ENCODE measurements around the gene ELF1.
"Not testable (repeated sequence)": the region's sequence is repeated elsewhere in the genome, so short reads cannot be mapped to it uniquely, and the experiment has no call there.

The ELF1 gene

DNA sequence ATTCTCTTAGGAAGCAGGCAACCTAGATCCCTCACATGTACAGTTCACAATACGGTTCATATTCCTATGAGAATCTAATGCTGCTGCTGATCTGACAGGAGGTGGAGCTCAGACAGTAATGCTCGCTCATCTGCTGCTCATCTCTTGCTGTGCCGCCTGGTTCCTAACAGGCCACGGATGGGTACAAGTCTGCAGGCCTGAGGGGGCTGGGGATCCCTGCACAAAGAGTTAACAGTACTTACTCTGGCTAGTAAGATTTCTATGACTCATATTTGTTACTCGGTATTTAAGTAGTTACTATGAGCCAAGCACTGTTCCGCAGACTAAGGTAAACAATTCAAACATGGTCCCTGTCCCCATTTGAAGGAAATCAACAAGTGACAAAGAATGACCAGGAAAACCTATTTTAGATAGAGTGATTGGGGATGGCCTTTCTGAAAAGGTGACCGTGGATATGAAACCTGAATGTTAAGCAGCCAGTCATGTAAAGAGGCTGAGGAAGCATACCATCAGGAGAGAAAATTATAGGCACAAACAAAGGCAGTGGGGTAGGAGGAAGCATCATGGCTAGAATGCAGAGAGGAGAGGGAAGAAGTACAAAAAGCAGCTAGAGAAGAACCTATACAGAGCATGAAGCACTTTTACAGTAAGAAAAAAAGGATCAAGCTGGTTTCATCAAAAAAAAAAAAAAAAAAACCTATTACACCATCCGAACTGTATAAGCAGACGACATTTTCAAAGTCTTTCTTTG is 21.6 kb upstream of the ELF1 start:
- DNase-seq: no peak

DNA sequence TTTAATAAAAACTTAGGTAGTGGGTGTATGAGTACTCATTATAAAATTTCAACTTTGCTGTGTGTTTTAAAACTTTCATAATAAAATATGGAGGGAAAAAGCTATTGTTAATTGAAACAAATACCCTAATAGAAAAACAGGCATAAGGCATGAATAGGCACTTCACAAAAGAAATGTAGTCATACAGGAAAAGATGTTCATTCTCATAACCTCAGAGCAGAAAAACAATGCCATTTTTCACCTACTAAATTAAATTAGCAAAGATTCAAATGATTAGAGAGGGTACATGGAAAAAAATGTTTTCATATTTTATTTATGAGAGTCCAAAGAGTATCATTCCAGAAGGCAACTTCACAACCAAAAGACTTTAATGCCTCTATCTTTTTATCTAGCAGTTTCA is 20.6 kb upstream of the ELF1 start:
- DNase-seq: no peak

DNA sequence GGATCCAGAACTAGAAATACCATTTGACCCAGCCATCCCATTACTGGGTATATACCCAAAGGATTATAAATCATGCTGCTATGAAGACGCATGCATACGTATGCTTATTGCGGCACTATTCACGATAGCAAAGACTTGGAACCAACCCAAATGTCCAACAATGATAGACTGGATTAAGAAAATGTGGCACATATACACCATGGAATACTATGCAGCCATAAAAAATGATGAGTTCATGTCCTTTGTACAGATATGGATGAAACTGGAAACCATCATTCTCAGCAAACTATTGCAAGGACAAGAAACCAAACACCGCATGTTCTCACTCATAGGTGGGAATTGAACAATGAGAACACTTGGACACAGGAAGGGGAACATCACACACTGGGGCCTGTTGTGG is 17.4 kb upstream of the ELF1 start:
- DNase-seq: not testable (repeated sequence)

DNA sequence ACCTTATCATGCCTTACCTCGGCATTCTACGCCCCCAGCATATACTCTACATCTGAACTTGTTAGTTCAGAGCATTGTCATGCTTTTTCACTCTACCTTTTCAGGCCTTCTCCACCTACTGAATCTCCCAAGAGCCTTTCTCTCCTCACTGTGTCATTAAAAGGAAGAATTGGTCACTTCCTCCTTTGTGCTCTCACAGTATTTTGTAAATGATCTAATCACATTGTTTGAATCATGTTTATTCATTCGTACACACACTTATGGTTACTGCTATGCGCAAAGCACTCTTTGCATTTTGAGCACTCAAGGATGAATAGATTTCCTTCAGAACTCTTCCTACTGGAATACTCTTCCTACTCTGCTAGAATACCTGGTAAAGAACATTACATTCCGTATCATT is 15.8 kb upstream of the ELF1 start:
- no peak for DNase-seq

- DNase-seq: no peak
These were observed 15.3 kb upstream of the ELF1 start for GRCh38 chr13:41034382-41034781.

GRCh38 chr13:41032691-41033376 is 13.7 kb upstream of the ELF1 start:
- peak; percentile 37 for DNase-seq

- DNase-seq: no peak
These were observed 10.5 kb upstream of the ELF1 start for GRCh38 chr13:41029629-41030028.

DNA sequence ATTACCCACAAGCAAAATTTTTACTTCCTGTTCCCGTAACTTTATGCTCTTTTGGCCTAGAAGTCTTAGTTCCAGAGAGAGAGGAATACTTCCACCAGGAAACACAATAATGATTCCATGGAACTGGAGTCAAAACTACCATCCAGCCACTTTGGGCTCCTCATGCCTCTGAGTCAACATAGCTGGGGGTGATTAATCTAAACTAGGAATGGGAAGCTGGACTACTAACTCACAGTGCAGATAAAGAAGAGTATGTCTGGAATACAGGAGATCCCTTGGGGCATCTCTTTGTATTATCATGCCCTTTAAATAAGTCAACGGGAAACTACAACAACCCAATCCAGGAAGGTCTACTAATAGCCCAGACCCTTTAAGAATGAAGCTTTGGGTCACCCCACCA is 8.9 kb upstream of the ELF1 start:
- DNase-seq: no peak

DNA sequence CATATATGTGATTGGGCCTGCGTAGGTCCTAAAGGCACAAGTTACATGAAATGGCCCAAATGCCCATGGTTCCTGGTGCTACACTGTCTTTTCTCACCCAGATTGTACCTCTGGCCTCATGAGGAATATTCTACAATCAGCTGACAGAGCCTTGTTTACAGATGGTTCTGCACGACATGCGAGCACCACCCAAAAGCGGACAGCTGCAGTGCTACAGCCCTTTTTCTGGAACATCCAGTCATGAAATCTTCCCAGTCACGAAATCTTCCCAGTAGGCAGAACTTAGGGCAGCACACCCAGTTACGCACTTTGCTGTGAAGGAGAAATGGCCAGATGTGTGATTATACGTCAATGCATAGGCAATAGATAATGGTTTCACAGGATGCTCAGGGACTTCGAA is 7.7 kb upstream of the ELF1 start:
- no peak for DNase-seq

DNA sequence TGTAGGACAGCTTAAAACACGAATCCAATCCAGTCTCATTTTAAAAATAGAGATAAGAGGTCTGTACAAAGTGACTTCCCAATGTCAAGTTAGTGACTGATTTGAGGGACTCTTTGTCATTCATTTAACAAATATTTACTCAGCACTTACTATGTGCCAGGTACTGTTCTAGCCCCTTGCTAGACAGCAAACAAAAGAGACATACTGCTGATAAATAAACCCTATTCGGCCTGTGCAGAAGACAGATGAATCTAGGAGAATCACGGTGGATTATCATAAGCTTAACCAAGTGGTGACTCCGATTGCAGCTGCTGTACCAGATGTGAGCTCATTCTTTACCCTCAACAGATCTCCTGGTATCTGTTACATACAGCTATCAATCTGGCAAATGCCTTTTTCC is 6.4 kb upstream of the ELF1 start:
- no peak for DNase-seq

DNA sequence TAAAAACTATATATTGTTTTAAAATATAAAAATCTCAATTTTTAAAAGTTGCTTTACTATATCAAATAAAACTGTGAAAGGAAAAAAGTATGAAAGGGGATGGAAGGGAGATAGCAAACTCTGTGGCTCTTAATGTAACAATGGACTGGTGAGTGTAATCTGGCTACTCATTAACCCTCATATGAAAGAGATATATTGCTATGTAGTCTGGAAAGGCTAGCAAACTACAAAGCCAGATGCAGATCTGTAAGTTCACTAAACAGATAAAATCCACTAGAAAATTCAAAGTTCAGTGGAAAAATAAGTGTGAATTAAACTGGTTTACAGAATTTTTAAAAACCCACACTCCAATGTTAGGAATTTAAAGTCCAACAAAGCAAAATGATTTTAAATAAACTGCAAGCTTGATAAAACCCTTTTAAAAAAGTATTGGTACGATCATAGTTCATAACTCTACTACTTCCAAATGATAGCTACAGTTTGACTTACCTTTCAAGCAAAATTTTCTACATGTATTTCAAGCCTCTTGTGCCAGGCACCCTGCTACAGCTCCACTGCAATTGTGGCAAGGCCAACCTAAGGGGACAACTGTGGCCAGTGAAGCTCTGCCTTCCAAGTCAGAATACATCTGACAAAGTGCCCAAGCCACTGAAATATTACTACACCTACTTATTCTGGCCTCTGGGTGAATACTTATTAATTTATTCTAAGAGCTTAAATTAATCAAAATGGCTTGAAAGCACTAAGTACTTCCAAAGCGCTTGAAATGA is 647 bp upstream of the ELF1 start:
- no peak for DNase-seq

DNA sequence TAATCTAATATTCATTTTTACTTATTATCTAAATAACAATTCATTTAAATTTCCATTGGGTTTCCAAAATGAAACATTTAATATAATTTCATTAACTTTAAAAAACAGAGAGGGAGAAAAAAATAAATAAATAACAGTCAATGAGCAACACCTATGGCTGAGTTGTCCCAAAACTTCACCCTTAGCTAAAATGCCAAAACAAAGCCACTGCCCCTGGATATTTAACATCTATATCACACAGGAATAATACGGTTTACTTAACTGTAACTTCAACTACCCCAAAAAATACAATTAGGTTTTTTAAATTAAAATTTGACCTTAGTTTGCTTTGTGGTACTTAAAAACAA is 541 bp downstream of the ELF1 start:
- no peak for DNase-seq

- DNase-seq: no peak
These were observed 1.1 kb downstream of the ELF1 start for GRCh38 chr13:41017817-41018601.

DNA sequence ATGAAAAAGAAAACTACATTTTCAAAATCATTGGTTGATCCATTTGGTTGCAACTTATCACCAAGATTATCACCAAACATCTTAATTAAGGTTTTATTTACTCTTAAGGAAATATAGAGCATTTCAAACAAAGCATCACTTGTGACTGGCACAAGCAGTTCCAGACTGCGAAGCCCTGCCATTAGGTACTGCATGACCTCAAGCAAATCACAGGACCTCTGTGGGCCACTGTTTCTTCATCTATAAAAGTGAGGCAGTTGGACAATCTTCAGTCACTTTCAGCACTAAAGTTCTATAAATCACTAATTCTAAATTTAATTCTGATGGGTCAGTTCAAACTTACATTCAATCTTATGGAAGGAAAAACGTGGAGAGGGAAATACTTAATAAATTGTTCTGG is 2.0 kb downstream of the ELF1 start:
- DNase-seq: peak; percentile 53

DNA sequence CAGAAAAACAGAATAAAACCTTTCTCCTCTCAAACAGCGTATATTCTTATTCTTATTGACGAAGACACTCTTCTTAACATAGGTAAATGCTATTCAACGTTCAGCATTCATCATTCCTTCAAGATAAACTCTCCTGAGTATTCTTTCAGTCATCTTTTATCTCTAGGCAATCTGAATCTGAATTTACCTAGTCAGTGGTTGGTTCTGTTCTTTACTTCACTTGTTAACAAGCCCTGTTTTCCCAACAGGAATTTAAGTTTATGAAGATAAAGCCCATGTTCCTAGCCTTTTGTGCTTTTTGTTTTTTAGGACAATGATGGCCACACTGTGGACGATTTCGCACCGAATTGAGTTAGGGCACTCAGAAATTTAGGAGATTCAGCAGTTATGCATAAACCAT is 3.2 kb downstream of the ELF1 start:
- no peak for DNase-seq

- DNase-seq: no peak
These were observed 5.3 kb downstream of the ELF1 start for GRCh38 chr13:41013835-41014234.

DNA sequence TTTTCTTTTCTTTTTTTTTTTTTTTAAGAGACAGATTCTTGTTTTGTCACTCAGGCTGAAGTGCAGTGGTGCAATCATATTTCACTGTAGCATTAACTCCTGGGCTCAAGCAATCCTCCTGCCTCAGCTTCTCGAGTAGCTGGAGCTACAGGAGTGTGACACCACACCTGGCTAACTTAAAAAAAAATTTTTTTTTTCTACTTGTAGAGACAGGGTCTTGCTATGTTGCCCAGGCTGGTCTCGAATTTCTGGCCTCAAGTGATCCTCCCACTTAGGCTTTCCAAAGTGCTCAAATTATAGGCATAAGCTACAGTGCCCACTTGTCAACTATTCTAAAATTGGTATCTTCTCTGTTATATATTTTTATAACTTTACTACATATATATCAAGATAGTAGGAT is 6.6 kb downstream of the ELF1 start:
- DNase-seq: no peak

- no peak for DNase-seq
These were observed 7.6 kb downstream of the ELF1 start for GRCh38 chr13:41011382-41011956.

DNA sequence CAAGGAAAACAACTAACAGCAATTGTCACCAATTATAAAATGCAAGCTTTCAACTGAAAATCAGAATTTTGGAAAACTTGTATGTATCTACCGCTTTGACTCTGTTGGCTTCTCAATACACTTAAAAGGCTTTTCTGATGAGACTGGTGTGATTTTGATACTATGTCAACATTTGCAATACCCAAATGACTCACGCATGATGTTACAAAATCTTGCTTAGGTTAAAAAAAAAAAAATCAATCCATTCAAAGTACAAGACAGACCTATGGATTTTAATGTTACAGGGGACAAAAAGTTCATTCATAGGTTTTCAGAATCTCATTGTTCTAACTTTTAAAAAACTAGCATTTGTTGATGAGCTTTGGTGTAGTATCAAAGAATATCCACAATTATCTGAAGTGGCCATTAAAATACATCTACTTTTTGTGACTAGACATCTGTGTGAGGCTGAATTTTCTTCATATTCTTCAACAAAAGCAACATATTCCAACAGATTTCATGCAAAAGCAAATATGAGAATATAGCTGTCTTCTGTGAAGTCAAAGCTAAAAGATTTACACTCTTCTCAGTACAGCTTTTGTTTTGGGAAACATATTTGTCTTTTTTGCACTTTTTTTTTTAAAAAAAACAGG is 10.7 kb downstream of the ELF1 start:
- no peak for DNase-seq

GRCh38 chr13:41007744-41008128 is 11.4 kb downstream of the ELF1 start:
- peak; percentile 36 for DNase-seq

DNA sequence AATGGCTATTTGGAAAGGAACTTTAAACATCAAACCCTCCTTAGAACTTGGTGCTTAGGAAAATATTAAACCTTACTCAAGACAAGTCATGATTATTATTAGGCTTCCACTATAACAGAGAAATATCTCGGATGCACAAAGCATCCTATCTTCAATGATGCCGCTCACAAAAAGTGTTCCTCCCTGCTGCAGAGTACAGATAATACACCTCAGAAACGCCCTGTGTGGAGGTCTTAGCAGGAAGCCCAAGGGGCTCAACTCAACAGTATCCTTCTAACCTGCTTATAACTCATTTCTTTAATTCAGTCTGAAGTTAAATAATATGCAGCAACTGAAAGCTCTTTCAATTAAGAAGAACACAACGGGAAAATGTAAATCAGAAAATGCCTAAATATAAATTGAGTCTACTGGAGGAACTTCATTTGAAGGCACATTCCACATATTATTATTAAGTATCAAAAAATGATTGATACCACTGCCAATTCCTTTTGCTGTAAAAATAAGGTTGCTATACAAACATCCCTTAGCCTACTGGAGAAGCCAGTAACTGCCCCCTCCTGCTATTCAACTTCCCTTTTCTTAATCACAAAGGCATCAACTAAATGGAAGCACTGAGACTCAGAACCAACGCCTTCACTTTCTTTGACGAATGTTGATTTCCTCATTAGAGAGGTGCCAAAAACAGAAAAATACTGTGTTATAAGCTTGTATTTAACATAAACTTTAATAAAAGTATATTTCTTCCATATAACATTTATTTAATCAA is 12.0 kb downstream of the ELF1 start:
- DNase-seq: no peak

- no peak for DNase-seq
These were observed 12.8 kb downstream of the ELF1 start for GRCh38 chr13:41006306-41006705.
